HL-60 (cell line): ENCODE data around the gene RPL34.

Experiments
- DNase-seq, 2 experiments: peaks; one replicate each; pipeline ENCODE4 v3.0.0-alpha.2; 2010 to 2020; ENCODE audit warnings: low read depth in 1 of 2, low spot score in 1 of 2
- H3K27ac ChIP-seq: fragments of 250-450 bp; sonication (Bioruptor Pico); replicated peaks from 2 replicates; pipeline ENCODE4 v1.5.1; 2020; ENCODE audit warnings: mild to moderate bottlenecking, moderate library complexity
- H3K27me3 ChIP-seq: fragments of 250-450 bp; sonication (Bioruptor Pico); 2 replicates; pipeline ENCODE4 v1.5.1; 2021; ENCODE audit warnings: mild to moderate bottlenecking, moderate library complexity; ENCODE audit not compliant: insufficient read depth, poor library complexity, severe bottlenecking
- H3K4me3 ChIP-seq: replicated peaks from 2 replicates; pipeline ENCODE4 v1.5.1; 2011; ENCODE audit warnings: mild to moderate bottlenecking, control low read depth, low read length; ENCODE audit not compliant: insufficient read depth
- GABPA ChIP-seq: IDR thresholded peaks from 2 replicates; pipeline ENCODE4 v1.6.1; 2012; ENCODE audit warnings: low read depth
- POLR2AphosphoS5 ChIP-seq: IDR thresholded peaks from 2 replicates; pipeline ENCODE4 v1.6.1; 2012; ENCODE audit warnings: low read depth
- SPI1 ChIP-seq: IDR thresholded peaks from 2 replicates; pipeline ENCODE4 v1.6.1; 2012; ENCODE audit warnings: low read depth, mild to moderate bottlenecking, borderline replicate concordance
- TF ChIP-seq, protein P1 (sequence below): IDR thresholded peaks from one replicate; pipeline ENCODE4 v1.5.1; 2011; ENCODE audit warnings: low read length, control low read depth, inconsistent platforms; ENCODE audit not compliant: insufficient read depth
- TF ChIP-seq, protein P2 (sequence below): IDR thresholded peaks from 2 replicates; pipeline ENCODE4 v1.6.1; 2012; ENCODE audit warnings: low read depth; ENCODE audit not compliant: insufficient replicate concordance

Gene RPL34

DNA sequence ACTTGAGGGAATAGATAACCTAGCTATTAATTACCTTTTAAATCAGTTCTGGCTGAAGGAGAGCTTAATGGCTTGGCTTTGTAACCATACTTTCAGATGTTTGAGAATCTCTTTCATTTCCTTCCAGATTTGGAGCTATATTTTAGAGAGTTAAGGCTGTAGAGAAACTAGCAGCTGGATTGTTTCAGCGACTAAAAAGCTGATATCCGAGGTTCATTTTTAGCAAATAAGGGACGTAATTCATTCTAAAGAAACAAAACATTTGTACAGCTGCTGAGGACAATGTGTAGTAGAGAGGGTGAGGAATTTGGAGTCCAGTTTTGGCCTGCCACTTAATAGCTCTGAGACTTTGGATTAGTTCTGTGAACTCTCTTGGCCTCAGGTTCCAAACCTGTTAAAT lies 42.3 kb downstream of the RPL34 start:
- H3K27ac ChIP-seq, result no peak overlapping the region
- H3K27me3 ChIP-seq, result no peaks in the 10 kb centered on the region
- DNase-seq, result no peak
- TF ChIP-seq POLR2AphosphoS5, result no peak
- TF ChIP-seq, protein P1, sequence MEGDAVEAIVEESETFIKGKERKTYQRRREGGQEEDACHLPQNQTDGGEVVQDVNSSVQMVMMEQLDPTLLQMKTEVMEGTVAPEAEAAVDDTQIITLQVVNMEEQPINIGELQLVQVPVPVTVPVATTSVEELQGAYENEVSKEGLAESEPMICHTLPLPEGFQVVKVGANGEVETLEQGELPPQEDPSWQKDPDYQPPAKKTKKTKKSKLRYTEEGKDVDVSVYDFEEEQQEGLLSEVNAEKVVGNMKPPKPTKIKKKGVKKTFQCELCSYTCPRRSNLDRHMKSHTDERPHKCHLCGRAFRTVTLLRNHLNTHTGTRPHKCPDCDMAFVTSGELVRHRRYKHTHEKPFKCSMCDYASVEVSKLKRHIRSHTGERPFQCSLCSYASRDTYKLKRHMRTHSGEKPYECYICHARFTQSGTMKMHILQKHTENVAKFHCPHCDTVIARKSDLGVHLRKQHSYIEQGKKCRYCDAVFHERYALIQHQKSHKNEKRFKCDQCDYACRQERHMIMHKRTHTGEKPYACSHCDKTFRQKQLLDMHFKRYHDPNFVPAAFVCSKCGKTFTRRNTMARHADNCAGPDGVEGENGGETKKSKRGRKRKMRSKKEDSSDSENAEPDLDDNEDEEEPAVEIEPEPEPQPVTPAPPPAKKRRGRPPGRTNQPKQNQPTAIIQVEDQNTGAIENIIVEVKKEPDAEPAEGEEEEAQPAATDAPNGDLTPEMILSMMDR, result no peak
- TF ChIP-seq, protein P2, sequence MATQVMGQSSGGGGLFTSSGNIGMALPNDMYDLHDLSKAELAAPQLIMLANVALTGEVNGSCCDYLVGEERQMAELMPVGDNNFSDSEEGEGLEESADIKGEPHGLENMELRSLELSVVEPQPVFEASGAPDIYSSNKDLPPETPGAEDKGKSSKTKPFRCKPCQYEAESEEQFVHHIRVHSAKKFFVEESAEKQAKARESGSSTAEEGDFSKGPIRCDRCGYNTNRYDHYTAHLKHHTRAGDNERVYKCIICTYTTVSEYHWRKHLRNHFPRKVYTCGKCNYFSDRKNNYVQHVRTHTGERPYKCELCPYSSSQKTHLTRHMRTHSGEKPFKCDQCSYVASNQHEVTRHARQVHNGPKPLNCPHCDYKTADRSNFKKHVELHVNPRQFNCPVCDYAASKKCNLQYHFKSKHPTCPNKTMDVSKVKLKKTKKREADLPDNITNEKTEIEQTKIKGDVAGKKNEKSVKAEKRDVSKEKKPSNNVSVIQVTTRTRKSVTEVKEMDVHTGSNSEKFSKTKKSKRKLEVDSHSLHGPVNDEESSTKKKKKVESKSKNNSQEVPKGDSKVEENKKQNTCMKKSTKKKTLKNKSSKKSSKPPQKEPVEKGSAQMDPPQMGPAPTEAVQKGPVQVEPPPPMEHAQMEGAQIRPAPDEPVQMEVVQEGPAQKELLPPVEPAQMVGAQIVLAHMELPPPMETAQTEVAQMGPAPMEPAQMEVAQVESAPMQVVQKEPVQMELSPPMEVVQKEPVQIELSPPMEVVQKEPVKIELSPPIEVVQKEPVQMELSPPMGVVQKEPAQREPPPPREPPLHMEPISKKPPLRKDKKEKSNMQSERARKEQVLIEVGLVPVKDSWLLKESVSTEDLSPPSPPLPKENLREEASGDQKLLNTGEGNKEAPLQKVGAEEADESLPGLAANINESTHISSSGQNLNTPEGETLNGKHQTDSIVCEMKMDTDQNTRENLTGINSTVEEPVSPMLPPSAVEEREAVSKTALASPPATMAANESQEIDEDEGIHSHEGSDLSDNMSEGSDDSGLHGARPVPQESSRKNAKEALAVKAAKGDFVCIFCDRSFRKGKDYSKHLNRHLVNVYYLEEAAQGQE, result no peak
- no peak for TF ChIP-seq SPI1
- no peak for TF ChIP-seq GABPA
- no peak overlapping the region for H3K4me3 ChIP-seq

DNA sequence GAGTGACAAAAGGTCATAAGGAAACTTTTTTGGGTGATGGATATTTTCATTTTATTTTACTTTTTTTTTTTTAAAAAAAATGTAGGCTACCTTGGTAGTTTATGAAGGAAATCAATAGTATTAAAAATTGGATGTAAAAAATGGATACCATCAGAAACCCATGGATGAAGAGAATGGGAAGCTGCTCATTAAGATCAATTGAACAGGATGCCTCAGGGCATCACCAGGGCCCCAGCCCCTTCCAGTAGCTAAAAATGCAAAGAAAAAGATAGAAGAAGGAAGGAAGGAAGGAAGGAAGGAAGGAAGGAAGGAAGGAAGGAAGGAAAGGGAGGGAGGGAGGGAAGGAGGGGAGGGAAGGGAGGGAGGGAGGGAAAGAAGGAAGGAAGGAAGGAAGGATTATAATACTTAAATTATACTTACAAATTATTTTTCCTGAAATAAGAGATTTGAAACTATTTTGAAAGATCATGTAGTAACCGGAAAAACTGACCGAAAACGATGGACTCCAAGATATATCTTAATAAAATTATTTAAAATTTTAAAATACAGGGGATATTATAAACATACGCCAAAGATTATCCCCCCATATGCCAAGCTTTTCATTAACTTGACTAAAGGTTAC lies 54.1 kb downstream of the RPL34 start:
- Histone ChIP-seq H3K4me3 (no peak overlapping the region), H3K27me3 (no peaks in the 10 kb centered on the region), H3K27ac (no peak overlapping the region)
- TF ChIP-seq, protein P1, result no peak
- no peak for DNase-seq
